Large intestine (tissue), 3 donors: ENCODE data around the gene FUOM. TPM values are rescaled to one million over a fixed set of nuclear protein-coding genes. Genes with fewer than 3 reads are reported as not detected.

Source experiments
- DNase-seq, 2 donors: peaks; one replicate each; pipeline versions ENCODE4 v3.0.0 to v3.0.0-alpha.2; 2013
- H3K27ac ChIP-seq: one replicate; pipeline ENCODE4 v1.5.1; 2013; ENCODE audit warnings: low read length
- H3K27me3 ChIP-seq: 2 replicates; pipeline ENCODE4 v1.6.1; 2013; ENCODE audit warnings: low read length; ENCODE audit not compliant: control insufficient read depth, insufficient read depth
- H3K36me3 ChIP-seq: 2 replicates; pipeline ENCODE4 v1.6.1; 2013; ENCODE audit warnings: low read length; ENCODE audit not compliant: control insufficient read depth, insufficient read depth
- H3K4me1 ChIP-seq: one replicate; pipeline ENCODE4 v1.6.1; 2013; ENCODE audit warnings: low read length; ENCODE audit not compliant: control insufficient read depth, insufficient read depth
- H3K4me3 ChIP-seq: one replicate; pipeline ENCODE4 v1.5.1; 2013; ENCODE audit warnings: low read length
- H3K9me3 ChIP-seq: one replicate; pipeline ENCODE4 v1.6.1; 2013; ENCODE audit warnings: mild to moderate bottlenecking, low read depth, low read length, moderate library complexity; ENCODE audit not compliant: control insufficient read depth
- WGBS: methylation state at CpG from one replicate; pipeline ENCODE4 v1.1.5; 2013; ENCODE audit warnings: low lambda C conversion rate; ENCODE audit not compliant: insufficient coverage; 5-methylcytosine and 5-hydroxymethylcytosine counted together
- polyA plus RNA-seq: library from polyadenylated mRNA; unstranded; fragments of 120-200 nt; gene quantifications from one replicate; pipeline ENCODE4 v1.2.1, GENCODE V29; 2013

FUOM gene
- polyA plus RNA-seq, 1 donor: 56.9 TPM

DNA sequence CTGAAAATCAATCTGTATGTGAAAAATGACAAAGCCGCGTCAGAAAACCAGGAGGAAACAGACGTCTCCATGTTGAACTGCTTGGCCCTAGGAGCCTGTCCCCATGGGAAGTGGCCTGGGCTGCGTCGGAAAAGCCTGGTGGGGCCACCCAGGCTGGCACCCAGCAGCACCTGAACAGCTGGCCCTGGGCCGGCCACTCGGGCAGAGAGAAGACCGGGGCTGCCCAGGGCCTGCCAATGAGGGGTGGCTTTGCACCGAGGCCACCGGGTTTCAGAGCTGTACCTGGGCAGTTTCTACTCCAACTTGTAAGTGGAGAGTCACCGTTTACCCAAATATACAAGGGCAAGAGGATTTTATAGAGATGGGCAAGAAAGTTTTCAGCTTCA is 1.1 kb upstream of the FUOM start:
- peaks cover 36% of the 10 kb centered on the region for H3K36me3 ChIP-seq
- H3K27me3 ChIP-seq: no peaks in the 10 kb centered on the region
- no peak for DNase-seq
- peak overlapping the region; percentile 64 for H3K27ac ChIP-seq
- no peak overlapping the region for H3K4me3 ChIP-seq
- peaks cover 38% of the 10 kb centered on the region for H3K4me1 ChIP-seq
- WGBS: no CpG with 5 or more reads among the region's 11 CpGs
- peaks cover 10% of the 10 kb centered on the region for H3K9me3 ChIP-seq

GRCh38 chr10:133358162-133358924 is 524 bp upstream of the FUOM start:
- 80% methylated on average over 1 of the region's 41 CpGs for WGBS
- H3K4me3 ChIP-seq: no peak overlapping the region
- H3K9me3 ChIP-seq: peaks cover 10% of the 10 kb centered on the region
- peaks cover 38% of the 10 kb centered on the region for H3K4me1 ChIP-seq
- DNase-seq: no peak
- H3K27me3 ChIP-seq: no peaks in the 10 kb centered on the region
- H3K36me3 ChIP-seq: peaks cover 36% of the 10 kb centered on the region
- peak overlapping the region; percentile 42 for H3K27ac ChIP-seq

DNA sequence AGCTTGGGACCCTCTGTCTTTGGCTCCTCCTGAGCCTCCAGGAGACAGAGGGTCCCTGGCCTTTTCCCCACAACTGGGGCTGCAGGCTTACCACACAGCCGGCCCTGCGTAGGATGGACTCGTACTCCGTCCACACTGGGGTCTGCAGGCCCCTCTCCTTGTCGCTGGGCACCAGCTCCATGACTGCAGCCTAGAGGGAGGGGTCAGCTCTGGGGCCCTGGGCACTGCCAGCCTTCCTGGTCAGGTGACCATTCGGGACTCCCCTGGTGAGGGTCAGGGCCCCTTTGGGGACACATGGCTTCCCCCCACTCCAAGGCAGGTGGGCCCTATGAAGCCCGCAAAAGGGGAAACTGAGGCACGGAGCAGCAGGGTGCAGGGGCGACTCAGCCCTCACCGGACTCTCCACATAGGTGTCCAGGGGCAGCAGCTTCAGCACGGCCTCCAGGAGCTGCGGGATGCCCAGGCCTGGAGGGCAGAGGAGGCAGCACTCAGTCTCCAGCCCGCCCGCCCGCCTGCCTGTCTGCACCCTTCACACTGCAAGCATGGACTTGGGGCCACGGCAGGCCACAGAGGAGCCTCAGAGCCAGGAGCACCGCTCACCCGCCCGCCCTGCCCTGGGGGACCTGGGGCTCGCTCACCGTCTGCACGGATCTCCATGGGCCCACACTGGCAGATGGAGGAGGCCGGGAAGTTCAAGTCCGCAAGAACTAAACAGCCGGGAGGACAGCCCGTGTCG is 1.1 kb downstream of the FUOM start:
- peak overlapping the region; percentile 38 for H3K4me3 ChIP-seq
- H3K27me3 ChIP-seq: no peaks in the 10 kb centered on the region
- no CpG with 5 or more reads among the region's 27 CpGs for WGBS
- DNase-seq: no peak
- H3K27ac ChIP-seq: no peak overlapping the region
- peaks cover 10% of the 10 kb centered on the region for H3K9me3 ChIP-seq
- H3K36me3 ChIP-seq: peaks cover 28% of the 10 kb centered on the region
- peaks cover 38% of the 10 kb centered on the region for H3K4me1 ChIP-seq

DNA sequence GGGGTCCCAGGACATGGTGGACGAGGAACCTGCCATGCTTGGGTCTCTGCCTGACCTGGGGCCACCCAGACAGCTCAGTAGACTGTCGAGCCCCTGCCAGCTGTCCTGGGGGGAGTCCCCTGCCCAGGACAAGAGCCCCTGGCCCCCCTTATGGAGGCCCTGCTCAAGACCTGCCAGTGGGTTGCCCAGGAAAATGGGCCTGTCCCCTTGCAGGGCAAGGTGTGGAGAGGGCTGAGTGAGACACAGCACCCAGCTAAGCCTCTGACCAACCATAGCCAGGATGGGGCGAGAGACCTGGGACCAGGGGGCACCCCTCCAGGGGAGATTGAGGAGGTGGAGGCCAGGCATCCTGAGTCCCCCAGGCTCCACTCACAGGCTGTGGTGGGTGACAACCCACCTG is 1.8 kb downstream of the FUOM start:
- Histone ChIP-seq H3K4me1 (peaks cover 38% of the 10 kb centered on the region), H3K4me3 (no peak overlapping the region), H3K9me3 (peaks cover 12% of the 10 kb centered on the region), H3K36me3 (peaks cover 28% of the 10 kb centered on the region), H3K27ac (no peak overlapping the region), H3K27me3 (no peaks in the 10 kb centered on the region)
- WGBS: no CpG with 5 or more reads among the region's 3 CpGs
- DNase-seq: no peak

DNA sequence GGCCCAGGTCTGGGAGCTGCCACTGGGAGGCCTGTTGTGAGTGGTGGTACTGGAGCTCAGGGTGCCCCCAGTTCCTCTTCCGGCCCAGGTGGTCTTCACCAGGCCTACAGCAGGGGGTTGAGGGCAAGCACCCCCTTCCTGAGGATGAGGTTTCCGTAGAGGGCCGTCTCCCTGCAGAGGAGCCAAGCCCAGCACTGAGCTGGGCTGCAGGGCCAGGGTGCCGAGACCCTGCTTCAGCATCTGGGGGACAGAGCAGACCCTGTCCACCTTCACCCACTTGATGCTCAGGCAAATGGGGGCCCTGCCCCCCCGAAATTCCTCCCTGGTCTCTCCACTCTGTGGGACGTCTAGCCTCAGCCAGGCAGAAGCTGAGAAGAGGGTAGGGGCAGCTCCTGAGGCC is 2.6 kb downstream of the FUOM start:
- H3K36me3 ChIP-seq: peaks cover 30% of the 10 kb centered on the region
- no peak overlapping the region for H3K27ac ChIP-seq
- peaks cover 14% of the 10 kb centered on the region for H3K9me3 ChIP-seq
- H3K4me3 ChIP-seq: no peak overlapping the region
- no peak for DNase-seq
- no CpG with 5 or more reads among the region's 6 CpGs for WGBS
- peaks cover 35% of the 10 kb centered on the region for H3K4me1 ChIP-seq
- no peaks in the 10 kb centered on the region for H3K27me3 ChIP-seq

DNA sequence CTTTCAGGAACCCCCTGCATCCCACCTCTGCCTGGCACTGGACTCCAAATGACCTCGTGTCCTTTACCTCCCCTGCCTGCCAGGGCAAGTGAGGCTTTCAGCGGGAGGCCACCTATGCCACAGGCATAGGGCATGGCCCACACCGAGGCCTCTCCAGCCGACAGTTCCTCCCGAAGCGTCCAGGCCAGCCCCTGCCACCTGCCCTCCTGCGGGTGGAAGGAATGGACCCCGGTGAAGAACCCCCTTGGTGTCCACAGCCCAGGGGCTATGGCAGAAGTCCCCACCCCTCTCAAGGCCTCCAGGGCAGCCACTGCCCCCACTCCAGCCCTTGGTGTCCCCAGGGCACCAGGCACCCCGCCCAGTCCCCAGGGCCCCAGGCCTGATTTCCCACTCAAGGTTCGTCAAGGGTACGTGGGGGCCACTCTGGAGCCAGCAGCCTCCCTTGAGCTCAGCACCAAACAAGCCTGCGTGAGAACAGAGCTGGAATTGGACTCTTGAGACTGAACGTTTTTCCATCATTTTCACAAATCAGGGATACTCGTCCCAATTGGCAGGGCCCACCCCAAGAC is 3.1 kb downstream of the FUOM start:
- Histone ChIP-seq H3K4me1 (peaks cover 34% of the 10 kb centered on the region), H3K27ac (no peak overlapping the region), H3K27me3 (no peaks in the 10 kb centered on the region), H3K9me3 (peaks cover 14% of the 10 kb centered on the region), H3K4me3 (no peak overlapping the region), H3K36me3 (peaks cover 30% of the 10 kb centered on the region)
- no peak for DNase-seq
- no CpG with 5 or more reads among the region's 14 CpGs for WGBS

- Histone ChIP-seq H3K9me3 (peaks cover 15% of the 10 kb centered on the region), H3K4me3 (no peak overlapping the region), H3K27ac (no peak overlapping the region), H3K36me3 (peaks cover 30% of the 10 kb centered on the region), H3K27me3 (no peaks in the 10 kb centered on the region), H3K4me1 (peaks cover 38% of the 10 kb centered on the region)
- 100% methylated on average over 1 of the region's 16 CpGs for WGBS
- DNase-seq: no peak
These were observed 3.7 kb downstream of the FUOM start for GRCh38 chr10:133353988-133354605.

- Histone ChIP-seq H3K27me3 (no peaks in the 10 kb centered on the region), H3K36me3 (peaks cover 30% of the 10 kb centered on the region), H3K4me3 (no peak overlapping the region), H3K9me3 (peaks cover 11% of the 10 kb centered on the region), H3K27ac (no peak overlapping the region), H3K4me1 (peaks cover 36% of the 10 kb centered on the region)
- no CpG with 5 or more reads among the region's 16 CpGs for WGBS
- no peak for DNase-seq
These were observed 4.4 kb downstream of the FUOM start for GRCh38 chr10:133353202-133353959.

DNA sequence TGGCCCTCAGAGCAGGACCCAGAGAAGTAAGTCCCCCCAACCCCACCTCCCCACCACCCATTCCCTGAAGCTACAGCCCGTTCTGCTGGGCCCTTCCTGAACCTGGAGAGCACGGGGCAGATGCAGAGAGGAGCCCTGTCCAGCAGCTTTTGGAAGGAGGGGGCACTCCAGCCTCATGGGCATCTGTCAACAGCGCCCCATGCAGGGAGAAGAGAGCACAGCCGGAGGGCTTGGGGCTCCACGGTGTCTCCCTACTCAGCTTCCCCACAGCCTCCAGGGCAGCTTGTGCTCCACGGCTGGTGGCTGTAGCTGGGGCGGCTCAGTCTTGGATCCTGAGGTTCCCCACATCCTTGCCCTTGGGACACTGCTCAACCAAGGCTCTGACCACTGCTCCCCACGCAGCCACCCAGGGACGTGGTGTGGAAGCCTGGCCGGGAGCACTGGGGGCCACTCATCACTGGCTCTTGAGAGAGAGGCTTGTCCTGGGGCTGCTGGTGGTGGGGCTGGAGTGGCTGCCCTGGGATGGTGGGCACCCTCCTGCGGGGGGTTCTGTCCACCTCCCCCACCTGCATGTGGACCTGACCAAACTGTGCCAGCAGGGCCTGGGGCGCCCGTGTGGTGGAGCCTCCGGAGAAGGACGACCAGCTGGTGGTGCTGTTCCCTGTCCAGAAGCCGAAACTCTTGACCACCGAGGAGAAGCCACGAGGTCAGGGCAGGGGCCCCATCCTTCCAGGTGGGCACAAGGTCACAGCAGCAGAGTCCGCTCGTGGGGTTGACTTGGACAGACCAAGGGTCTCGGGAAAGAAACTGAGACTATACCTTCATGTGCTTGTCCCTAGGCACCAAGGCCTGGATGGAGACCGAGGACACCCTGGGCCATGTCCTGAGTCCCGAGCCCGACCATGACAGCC is 6.2 kb downstream of the FUOM start:
- peaks cover 38% of the 10 kb centered on the region for H3K4me1 ChIP-seq
- H3K27me3 ChIP-seq: no peaks in the 10 kb centered on the region
- H3K9me3 ChIP-seq: peaks cover 7% of the 10 kb centered on the region
- DNase-seq: no peak
- no peak overlapping the region for H3K27ac ChIP-seq
- no CpG with 5 or more reads among the region's 24 CpGs for WGBS
- H3K4me3 ChIP-seq: no peak overlapping the region
- H3K36me3 ChIP-seq: peaks cover 30% of the 10 kb centered on the region
